DMS79 treated with DMSO at 0.1 percent for 48 hours (cell line): Measurements from ENCODE around the gene DVL1.
"Not testable (repeated sequence)": the region's sequence is repeated elsewhere in the genome, so short reads cannot be mapped to it uniquely, and the experiment has no call there.

Source experiments
- DNase-seq: peaks from one replicate; lab custom pipeline; 2025; lab: John Stamatoyannopoulos, UW

The DVL1 gene

DNA sequence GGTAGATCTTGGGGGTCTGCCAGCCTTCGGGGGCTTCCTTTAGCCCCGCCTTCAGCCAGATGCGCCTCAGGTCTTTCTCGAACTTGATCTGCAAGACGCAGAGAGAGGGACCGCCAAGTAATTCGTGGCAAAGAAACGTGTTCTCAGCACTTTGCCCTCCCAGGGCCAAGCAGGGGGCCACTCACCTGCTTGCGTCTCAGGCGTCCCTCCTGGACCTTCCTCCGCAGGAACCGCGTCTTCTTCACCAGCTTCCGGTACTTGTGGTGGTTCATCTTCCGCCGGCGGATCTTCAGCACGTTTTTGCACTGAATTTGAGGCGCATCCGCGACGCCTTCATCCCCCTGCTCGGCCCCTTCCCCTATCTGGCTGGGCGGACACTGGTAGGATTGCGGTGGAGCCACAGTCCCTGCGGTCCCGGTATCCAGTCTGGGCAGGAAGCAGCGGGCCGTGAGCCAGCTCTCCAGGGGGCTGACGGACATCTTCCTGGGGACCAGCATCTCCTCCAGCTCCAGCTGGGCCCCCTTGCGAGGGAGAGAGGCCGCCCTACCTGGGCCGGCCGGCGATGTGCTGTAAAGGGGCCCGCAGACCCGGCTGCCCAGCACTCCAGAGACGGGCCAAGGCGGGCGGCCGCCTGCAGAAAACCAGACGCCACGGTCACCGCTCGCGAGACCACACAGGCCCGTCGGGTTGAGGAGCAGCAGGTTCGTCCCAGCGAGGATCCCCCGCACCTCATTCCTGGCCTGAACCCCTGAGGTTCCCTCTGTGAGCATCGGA, 24.8 kb upstream of the DVL1 start:
- DNase-seq, result no peak

DNA sequence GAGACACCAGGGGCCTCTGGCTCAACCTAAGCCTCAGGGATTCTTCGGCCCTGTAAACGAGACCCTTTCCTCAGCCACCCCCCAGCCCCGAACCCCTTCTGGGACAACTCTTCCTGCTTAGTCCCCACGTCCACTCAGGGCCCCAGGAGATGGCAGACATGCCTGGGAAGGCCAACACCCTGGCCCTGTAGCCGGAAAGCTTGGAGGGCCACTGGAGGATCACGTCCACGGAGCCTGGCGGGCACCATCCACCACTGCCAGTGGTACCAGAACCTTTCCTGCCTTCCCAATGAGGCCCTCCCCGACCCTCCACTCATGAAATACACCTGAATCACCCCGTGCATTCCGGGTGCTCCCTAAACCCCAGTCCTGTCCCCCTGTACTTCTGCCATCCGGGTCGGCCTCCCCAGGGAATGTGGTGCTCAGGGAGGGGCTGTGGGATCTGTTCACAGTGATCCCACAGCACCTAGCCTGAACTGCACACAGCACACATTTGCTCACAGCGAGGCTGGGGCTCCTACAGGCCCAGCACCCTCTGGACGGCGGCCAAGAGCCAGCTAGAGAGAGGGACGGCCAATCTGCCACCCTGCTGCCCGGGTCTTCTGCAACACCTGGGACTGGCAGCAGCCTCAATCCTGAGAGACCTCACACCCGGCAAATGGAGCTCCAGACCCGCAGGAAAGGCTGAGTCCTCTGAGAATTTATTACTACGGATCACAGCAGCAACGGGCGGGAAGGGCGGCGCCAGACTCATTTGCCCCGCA, 24.0 kb upstream of the DVL1 start:
- no peak for DNase-seq

DNA sequence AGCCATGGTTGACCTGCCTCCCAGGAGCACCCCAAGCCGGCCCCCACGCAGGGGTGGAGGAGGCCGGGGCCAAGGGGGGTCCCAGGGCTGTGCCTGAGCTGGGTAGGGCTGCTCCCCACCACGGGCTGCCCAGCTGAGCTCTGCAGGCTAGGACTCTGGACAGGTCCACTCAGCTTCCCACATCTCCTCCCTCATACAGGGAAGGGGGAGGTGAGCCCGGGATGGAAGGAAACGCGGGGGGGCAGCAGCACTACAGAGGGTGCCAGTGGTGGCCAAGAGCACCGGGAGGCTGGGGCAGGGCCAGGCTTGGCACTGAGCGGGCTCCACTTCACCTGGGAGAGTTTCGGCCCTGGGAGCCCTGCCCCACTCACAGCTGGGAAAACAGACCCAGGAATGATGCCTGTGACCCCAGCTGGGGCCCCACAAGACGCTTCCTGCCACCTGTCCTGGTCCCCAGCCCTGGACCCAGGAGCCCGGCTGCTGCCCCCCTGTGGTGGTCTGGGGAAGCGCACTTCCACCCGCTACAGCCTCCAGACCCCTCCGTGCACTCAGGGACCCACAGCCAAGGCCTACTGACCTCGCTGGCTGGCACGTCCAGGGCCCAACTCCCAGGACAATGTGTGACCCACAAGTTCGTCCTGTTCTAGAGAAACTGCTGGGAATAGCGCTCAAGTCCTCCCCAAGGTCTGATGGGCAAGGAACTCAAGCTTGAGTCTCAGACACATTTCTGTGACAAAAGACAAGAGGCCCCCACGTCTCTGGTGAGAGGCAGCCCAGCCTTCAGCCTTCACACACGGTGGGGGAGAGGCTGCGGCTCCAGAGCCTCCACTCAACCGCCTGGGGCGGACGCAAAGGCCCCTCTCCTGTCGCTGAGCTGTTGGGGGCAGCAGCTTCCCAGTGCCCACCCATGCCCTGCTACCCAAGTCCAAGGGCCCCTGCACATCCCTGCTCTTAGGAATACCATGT, 22.8 kb upstream of the DVL1 start:
- DNase-seq, result peak; percentile 16

GRCh38 chr1:1371364-1371745, 22.1 kb upstream of the DVL1 start:
- no peak for DNase-seq

GRCh38 chr1:1370771-1371300, 21.6 kb upstream of the DVL1 start:
- no peak for DNase-seq

- not testable (repeated sequence) for DNase-seq
These were observed 20.9 kb upstream of the DVL1 start for GRCh38 chr1:1370094-1370493.

- no peak for DNase-seq
These were observed 18.1 kb upstream of the DVL1 start for GRCh38 chr1:1367315-1367714.

- no peak for DNase-seq
These were observed 17.5 kb upstream of the DVL1 start for GRCh38 chr1:1366699-1367066.

GRCh38 chr1:1365875-1366698, 16.9 kb upstream of the DVL1 start:
- DNase-seq, result no peak

DNA sequence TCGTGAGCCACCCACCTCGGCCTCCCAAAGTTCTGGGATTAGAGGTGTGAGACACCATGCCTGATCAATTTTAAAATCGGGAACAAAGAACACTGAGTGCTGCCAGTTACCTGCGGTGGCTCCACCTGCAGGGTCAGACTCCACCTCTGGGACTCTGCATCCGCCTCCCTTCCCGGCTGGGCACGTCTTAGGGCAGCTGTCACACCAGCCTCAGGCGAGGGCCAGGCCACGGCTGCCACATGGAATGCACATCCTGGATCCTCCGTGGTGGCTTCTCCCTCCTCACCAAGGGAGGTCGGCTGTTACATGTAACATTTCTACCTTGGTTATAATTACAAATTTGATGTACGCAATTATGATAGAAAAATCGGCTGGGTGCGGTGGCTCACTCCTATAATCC, 15.0 kb upstream of the DVL1 start:
- DNase-seq, result no peak

DNA sequence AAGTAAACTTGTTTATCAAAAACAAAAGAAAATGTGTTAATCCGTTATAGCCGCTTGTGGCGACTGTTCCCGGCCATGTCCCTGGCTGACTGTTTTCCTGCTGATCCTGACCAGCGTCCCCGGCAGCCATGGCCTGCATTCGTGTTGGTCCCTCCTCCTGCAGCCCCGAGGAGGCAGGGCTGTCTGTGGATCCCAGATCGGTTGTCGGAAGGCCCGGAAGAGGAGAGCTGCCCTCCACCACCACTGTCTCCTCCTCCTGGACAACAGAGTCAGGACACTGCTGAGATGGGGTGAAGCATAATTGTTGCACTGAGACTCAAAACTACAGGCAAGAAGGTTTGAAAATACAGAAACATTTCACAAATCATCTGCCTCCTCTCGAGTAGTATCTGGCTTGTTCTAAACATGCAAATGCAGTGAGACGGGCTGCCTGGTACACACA, 12.8 kb upstream of the DVL1 start:
- no peak for DNase-seq

- no peak for DNase-seq
These were observed 12.2 kb upstream of the DVL1 start for GRCh38 chr1:1361233-1361981.

DNA sequence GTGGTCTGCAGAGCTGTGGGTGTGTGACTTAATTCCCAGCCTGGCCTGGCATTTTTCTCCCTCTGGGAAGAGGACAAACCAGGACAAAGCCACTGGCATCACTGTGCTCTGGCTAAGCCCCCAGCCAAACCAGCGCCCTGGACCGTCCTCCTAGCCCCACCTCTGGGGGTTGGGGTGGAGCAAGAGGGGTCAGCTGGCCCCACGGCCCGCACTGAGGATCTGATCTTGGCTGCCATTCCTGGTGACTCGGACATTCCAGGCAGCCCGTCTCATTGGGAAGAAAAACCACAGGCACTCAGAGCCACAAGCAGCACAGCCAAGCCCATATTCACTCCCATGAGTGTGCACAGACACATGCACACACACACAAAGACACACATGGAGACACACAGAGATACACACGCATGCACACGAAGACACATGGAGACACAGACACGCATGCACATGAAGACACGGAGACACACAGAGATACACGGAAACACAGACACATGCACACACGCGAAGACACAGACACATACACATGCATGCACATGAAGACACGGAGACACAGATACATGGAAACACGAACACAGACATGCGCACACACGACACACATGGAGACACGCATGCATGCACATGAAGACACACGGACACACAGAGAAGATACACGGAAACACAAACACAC, 11.4 kb upstream of the DVL1 start:
- no peak for DNase-seq

GRCh38 chr1:1359664-1360468, 10.6 kb upstream of the DVL1 start:
- no peak for DNase-seq

- DNase-seq, result no peak
These were observed 10.1 kb upstream of the DVL1 start for GRCh38 chr1:1359308-1359663.

GRCh38 chr1:1358433-1359271, 9.4 kb upstream of the DVL1 start, which contains the start of gene MXRA8:
MXRA8 (minus strand) TSS chr1:1358555; CDS start chr1:1358504, 51 bp downstream.
- DNase-seq, result no peak

GRCh38 chr1:1357871-1358432, 8.7 kb upstream of the DVL1 start:
- DNase-seq, result no peak
